Activated T-cell treated with anti-CD3 and anti-CD28 coated beads, Interleukin-2, amount 50 U/mL, for 4 hours (primary cell): ENCODE measurements around the gene MECP2. TPM values are rescaled to one million over a fixed set of nuclear protein-coding genes. Genes with fewer than 3 reads are reported as not detected.
"Not testable (repeated sequence)": the region's sequence is repeated elsewhere in the genome, so short reads cannot be mapped to it uniquely, and the experiment has no call there.

ENCODE experiments used
- ATAC-seq, 2 donors: fragments of 200-7000 bp; cut with Tn5 transposase; one replicate each; pipeline ENCODE4 v1.10.0; 2021
- DNase-seq: peaks from one replicate; pipeline ENCODE4 v3.0.0-alpha.2; 2020
- H3K27me3 Mint-ChIP-seq: one replicate; pipeline ENCODE4 v1.8.0; 2021; ENCODE audit warnings: low read depth, mixed read lengths
- H3K36me3 Mint-ChIP-seq: one replicate; pipeline ENCODE4 v1.8.0; 2022; ENCODE audit warnings: mixed read lengths; ENCODE audit not compliant: insufficient read depth
- H3K4me1 Mint-ChIP-seq: one replicate; pipeline ENCODE4 v1.8.0; 2021; ENCODE audit warnings: low read depth, mixed read lengths
- H3K4me3 Mint-ChIP-seq: one replicate; pipeline ENCODE4 v1.8.0; 2021; ENCODE audit warnings: mild to moderate bottlenecking, moderate library complexity, mixed read lengths
- H3K9me3 Mint-ChIP-seq: one replicate; pipeline ENCODE4 v1.8.0; 2021; ENCODE audit warnings: mixed read lengths
- total RNA-seq, 3 donors: library from RNA; stranded (reverse); gene quantifications; one replicate each; pipeline ENCODE4 v1.2.1, GENCODE V29; 2021

Gene MECP2
- 10 to 100 TPM; 42.6 to 46.7 (median 45.7) TPM for total RNA-seq

GRCh38 chrX:154097589-154098541 is at the start of gene MECP2:
Gene MECP2 (minus strand): TSS chrX:154097717.
- ATAC-seq = peak; percentile 85 to 90

GRCh38 chrX:154144010-154144409 is 46.5 kb upstream of the MECP2 start, which contains the start of gene OPN1LW:
Gene OPN1LW (plus strand): TSS chrX:154144243. CDS start chrX:154144284, 41 bp downstream.
- not testable (repeated sequence) for H3K36me3 Mint-ChIP-seq

More at GRCh38 chrX:154097589-154098541, at the start of gene MECP2:
- DNase-seq = peak; percentile 77
- peak within 1 kb of the TSS; percentile 94 for H3K4me3 Mint-ChIP-seq
- H3K4me1 Mint-ChIP-seq = peaks cover 48% of the 10 kb centered on the region
- H3K36me3 Mint-ChIP-seq = peaks cover 4% of the 10 kb centered on the region
- H3K9me3 Mint-ChIP-seq = no peaks in the 10 kb centered on the region
- no peaks in the 10 kb centered on the region for H3K27me3 Mint-ChIP-seq

DNA sequence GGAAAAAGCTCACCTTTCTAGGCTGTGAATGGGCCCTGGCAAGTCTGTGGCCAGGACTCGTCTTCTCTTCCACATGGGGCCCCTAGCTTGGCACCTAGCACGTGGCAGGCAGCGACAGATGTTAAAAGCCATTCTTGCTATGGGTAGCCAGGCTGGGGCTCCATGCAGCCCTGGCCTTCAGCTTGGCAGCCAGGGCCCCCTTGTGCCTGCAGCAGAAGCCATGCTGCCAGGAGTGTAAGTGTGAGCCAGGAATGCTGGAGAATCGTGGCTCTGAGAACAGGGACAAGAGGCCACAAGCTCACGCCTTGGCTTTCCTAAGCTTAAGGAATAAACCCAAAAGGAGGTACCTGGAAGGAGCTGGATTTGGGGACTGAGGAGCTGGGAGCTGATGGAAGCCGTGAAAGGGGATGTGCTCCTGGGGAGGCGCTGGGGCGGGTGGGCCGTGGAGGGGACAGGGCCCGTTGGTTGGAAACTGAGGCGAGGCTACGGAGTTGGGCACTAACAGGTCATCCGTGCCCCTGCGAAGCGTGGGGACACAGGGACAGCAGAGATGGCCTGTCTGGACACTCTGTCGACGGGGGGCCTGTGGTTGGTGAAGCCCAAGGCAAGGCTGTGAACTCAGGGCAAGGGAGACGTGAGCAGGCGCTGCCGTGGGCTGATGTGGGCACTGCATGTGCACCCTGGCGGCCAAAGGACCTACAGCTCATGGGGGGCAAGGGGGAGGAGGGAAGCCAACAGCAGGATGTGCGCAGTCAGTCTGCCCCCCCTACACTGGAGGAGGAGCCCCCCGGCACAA is 45.6 kb upstream of the MECP2 start:
- H3K36me3 Mint-ChIP-seq = no peaks in the 10 kb centered on the region
- DNase-seq (no peak), ATAC-seq (no peak)
- H3K27me3 Mint-ChIP-seq = no peaks in the 10 kb centered on the region
- H3K9me3 Mint-ChIP-seq = no peaks in the 10 kb centered on the region
- H3K4me1 Mint-ChIP-seq = peaks cover 5% of the 10 kb centered on the region
- H3K4me3 Mint-ChIP-seq = no peak overlapping the region

More at GRCh38 chrX:154144010-154144409, 46.5 kb upstream of the MECP2 start, which contains the start of gene OPN1LW:
- H3K27me3 Mint-ChIP-seq, H3K4me1 Mint-ChIP-seq, H3K9me3 Mint-ChIP-seq, H3K4me3 Mint-ChIP-seq, ATAC-seq, DNase-seq: not testable (repeated sequence)

DNA sequence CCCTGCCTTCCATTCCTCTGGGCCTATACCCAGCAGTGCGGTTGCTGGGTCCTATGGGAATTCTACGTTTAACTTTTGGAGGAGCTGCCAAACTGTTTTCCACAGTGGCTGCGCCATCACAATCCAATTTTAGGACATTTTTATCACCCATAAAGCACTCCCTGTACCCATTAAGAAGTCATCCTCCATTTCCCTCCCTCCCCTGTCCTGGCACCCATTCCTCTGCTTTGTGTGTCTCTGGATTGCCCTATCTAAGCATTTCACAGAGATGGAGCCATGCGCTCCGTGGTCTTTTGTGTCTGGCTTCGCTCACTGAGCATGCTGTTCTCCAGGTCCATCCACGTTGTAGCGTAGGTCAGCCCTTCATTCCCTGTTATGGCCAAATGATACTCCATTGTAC is 44.9 kb upstream of the MECP2 start:
- Mint-ChIP-seq H3K9me3 (no peaks in the 10 kb centered on the region), H3K4me3 (no peak overlapping the region), H3K36me3 (no peaks in the 10 kb centered on the region), H3K4me1 (peaks cover 5% of the 10 kb centered on the region), H3K27me3 (no peaks in the 10 kb centered on the region)
- DNase-seq = no peak
- ATAC-seq = no peak

DNA sequence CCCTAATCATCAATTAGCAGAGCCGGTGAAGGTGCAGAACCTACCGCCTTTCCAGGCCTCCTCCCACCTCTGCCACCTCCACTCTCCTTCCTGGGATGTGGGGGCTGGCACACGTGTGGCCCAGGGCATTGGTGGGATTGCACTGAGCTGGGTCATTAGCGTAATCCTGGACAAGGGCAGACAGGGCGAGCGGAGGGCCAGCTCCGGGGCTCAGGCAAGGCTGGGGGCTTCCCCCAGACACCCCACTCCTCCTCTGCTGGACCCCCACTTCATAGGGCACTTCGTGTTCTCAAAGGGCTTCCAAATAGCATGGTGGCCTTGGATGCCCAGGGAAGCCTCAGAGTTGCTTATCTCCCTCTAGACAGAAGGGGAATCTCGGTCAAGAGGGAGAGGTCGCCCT is 43.2 kb upstream of the MECP2 start:
- no peak for ATAC-seq
- Mint-ChIP-seq H3K36me3 (no peaks in the 10 kb centered on the region), H3K4me3 (no peak overlapping the region), H3K9me3 (no peaks in the 10 kb centered on the region), H3K4me1 (peaks cover 13% of the 10 kb centered on the region), H3K27me3 (no peaks in the 10 kb centered on the region)
- DNase-seq = no peak

DNA sequence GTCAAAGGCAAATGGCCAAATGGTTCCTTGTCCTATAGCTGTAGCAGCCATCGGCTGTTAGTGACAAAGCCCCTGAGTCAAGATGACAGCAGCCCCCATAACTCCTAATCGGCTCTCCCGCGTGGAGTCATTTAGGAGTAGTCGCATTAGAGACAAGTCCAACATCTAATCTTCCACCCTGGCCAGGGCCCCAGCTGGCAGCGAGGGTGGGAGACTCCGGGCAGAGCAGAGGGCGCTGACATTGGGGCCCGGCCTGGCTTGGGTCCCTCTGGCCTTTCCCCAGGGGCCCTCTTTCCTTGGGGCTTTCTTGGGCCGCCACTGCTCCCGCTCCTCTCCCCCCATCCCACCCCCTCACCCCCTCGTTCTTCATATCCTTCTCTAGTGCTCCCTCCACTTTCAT is 42.7 kb upstream of the MECP2 start:
- Mint-ChIP-seq H3K36me3 (no peaks in the 10 kb centered on the region), H3K27me3 (no peaks in the 10 kb centered on the region), H3K4me3 (no peak overlapping the region), H3K4me1 (peaks cover 17% of the 10 kb centered on the region), H3K9me3 (no peaks in the 10 kb centered on the region)
- DNase-seq (no peak), ATAC-seq (no peak)

- ATAC-seq (no peak), DNase-seq (no peak)
- Mint-ChIP-seq H3K27me3 (no peaks in the 10 kb centered on the region), H3K4me3 (no peak overlapping the region), H3K4me1 (peaks cover 24% of the 10 kb centered on the region), H3K36me3 (no peaks in the 10 kb centered on the region), H3K9me3 (no peaks in the 10 kb centered on the region)
Observed at GRCh38 chrX:154138857-154139256, 41.3 kb upstream of the MECP2 start.

DNA sequence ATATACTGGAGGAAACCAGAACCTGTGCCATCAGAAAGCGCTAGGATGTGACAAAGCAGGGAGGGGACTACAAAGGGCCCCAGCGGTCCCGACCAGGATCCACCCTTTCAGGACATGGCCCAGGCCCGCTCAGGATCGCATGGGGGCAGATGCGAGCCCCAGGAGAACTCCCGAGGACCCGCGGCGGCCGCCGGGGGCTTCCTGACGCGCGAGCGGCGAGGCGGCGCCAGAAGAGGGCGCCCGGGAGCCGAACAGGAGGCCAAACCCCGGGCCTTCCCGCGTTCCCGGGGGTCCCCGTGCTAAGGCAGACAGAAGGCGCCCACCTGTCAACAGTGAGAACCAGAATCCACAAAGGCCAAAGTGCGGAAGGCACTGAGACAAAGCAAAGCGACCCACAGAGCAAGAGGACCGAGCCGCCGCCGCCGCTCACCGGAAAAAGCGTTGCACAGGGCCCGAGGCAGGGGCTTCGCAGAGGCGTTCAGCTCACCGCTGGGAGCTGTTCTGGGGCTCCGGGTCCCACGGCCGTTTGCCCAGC is 39.2 kb upstream of the MECP2 start:
- no peaks in the 10 kb centered on the region for H3K27me3 Mint-ChIP-seq
- ATAC-seq = peak; percentile 81 to 82
- no peaks in the 10 kb centered on the region for H3K36me3 Mint-ChIP-seq
- peaks cover 24% of the 10 kb centered on the region for H3K4me1 Mint-ChIP-seq
- H3K4me3 Mint-ChIP-seq = peak overlapping the region; percentile 76
- DNase-seq = peak; percentile 62
- no peaks in the 10 kb centered on the region for H3K9me3 Mint-ChIP-seq

GRCh38 chrX:154135458-154136229 is 38.1 kb upstream of the MECP2 start:
- DNase-seq = no peak

DNA sequence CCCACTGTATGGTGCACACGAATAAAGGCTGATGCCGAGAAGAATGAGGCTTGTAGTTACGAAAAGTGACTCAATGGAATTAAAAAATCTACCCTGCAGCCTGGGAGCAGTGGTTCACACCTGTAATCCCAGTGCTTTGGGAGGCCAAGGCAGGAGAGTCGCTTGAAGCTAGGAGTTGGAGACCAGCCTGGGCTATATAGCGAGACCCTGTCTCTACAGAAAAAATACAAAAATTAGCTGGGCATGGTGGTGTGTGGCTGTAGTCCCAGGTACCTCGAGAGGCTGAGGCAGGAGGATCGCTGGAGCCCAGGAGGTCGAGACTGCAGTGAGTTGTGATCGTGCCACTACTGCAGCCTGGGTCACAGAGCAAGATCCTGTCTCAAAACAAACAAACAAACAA is 34.8 kb upstream of the MECP2 start:
- H3K9me3 Mint-ChIP-seq = no peaks in the 10 kb centered on the region
- H3K4me3 Mint-ChIP-seq = no peak overlapping the region
- no peaks in the 10 kb centered on the region for H3K36me3 Mint-ChIP-seq
- DNase-seq (no peak), ATAC-seq (no peak)
- H3K27me3 Mint-ChIP-seq = no peaks in the 10 kb centered on the region
- peaks cover 20% of the 10 kb centered on the region for H3K4me1 Mint-ChIP-seq

More at GRCh38 chrX:154135458-154136229, 38.1 kb upstream of the MECP2 start:
- H3K36me3 Mint-ChIP-seq = no peaks in the 10 kb centered on the region
- peak overlapping the region; percentile 76 for H3K4me3 Mint-ChIP-seq
- ATAC-seq = peak; percentile 66 to 78
- no peaks in the 10 kb centered on the region for H3K9me3 Mint-ChIP-seq
- no peaks in the 10 kb centered on the region for H3K27me3 Mint-ChIP-seq
- peaks cover 24% of the 10 kb centered on the region for H3K4me1 Mint-ChIP-seq

DNA sequence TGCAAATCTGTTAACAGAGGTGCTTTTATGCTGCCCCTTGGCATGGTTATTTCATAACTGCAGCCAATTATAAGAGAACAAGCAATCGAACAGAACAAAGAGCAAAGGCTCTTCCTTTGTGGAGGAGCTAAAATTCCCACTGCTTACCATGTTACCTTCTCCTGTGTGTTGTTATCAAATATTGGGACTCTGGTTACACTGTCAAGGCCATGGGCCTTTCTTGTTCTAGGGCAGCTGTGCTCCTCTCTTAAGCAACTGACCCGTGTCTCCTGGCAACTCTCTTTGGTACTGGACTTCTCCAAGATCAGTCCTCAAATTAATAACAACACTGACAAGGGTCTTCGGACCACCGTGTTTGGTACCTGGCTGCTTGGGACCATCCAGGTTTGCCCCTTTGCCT is 34.4 kb upstream of the MECP2 start:
- no peaks in the 10 kb centered on the region for H3K27me3 Mint-ChIP-seq
- H3K36me3 Mint-ChIP-seq = no peaks in the 10 kb centered on the region
- H3K9me3 Mint-ChIP-seq = no peaks in the 10 kb centered on the region
- no peak for ATAC-seq
- peaks cover 20% of the 10 kb centered on the region for H3K4me1 Mint-ChIP-seq
- DNase-seq = no peak
- H3K4me3 Mint-ChIP-seq = no peak overlapping the region

DNA sequence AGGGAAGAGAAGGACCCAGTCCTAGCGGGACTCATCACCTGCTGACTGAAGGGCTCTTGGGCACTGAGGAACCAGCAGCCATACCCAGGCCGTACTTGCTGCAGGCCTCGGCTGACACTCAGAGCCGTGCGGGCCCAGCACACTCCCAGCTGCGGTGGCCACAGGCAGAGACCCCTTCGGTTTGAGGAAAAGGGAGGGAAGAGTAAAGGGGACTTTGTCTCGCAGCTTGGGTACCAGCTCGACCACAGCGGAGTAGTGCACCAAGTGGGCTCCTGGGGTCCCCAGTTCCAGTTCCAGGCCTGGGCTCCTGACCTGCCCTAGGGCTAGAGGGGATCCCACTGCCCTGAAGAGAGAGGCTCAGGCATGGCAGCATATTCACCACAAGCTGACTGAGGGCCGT is 28.6 kb upstream of the MECP2 start:
- DNase-seq (no peak), ATAC-seq (no peak)
- H3K27me3 Mint-ChIP-seq = no peaks in the 10 kb centered on the region
- no peaks in the 10 kb centered on the region for H3K36me3 Mint-ChIP-seq
- H3K9me3 Mint-ChIP-seq = no peaks in the 10 kb centered on the region
- peaks cover 19% of the 10 kb centered on the region for H3K4me1 Mint-ChIP-seq
- H3K4me3 Mint-ChIP-seq = no peak overlapping the region

- peaks cover 19% of the 10 kb centered on the region for H3K4me1 Mint-ChIP-seq
- no peak overlapping the region for H3K4me3 Mint-ChIP-seq
- no peaks in the 10 kb centered on the region for H3K9me3 Mint-ChIP-seq
- DNase-seq (no peak), ATAC-seq (peak; percentile 18 to 48)
- H3K36me3 Mint-ChIP-seq = no peaks in the 10 kb centered on the region
- H3K27me3 Mint-ChIP-seq = no peaks in the 10 kb centered on the region
Observed at GRCh38 chrX:154125391-154126040, 28.0 kb upstream of the MECP2 start.
